AG20443 (cell line): ENCODE results near the gene RNF213.

ENCODE experiments used
- DNase-seq: peaks from one replicate; pipeline ENCODE4 v3.0.0; 2012; ENCODE audit warnings: low spot score, mixed read lengths

RNF213 gene

DNA sequence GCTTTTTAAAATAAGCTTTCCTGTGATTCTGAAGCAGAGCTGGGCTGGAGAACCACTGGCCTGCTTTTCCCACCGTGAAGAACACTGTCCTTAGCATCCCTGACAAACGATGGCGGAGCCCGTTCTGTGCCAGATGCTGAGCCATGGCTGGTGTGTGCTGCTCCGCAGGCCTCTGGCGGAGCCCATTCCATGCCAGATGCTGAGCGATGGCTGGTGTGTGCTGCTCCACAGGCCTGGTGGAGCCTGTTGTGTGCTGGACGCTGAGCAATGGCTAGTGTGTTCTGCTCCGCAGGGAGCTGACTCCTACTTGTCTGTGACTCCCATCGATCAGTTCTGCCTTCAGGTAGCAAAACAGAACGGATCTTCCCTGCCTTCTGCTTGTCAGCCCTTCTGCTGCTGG lies 158.6 kb downstream of the RNF213 start:
- no peak for DNase-seq

DNA sequence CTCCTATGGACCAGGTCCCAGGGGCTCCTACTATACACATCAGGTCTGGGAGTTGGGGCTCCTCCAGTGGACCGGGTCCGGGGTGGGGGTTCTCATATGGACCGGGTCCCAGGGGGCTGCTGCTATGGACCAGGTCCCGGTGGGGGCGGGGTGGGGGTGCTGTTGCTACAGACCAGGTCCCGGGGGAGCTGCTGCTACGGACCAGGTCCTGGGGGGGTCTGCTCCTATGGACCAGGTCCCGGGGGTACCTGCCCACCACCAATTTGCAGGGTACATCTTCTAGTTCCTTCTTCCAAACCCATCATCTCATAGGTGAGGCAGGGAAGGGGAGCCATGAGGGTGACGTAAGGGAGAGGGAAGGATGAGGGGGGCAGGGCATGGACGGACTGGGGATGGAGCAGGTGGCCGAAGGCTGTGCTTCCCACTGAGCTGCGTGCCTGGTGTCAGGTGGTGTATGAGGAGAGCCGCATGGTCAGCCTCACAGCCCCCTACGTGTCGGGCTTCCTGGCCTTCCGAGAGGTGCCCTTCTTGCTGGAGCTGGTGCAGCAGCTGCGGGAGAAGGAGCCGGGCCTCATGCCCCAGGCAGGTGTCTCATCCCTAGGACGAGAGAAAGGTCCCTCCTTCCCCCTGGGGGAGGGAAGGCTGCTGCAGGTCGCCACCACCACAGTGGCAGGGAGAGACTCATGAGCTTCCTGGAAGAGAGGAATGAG lies 160.9 kb downstream of the RNF213 start:
- DNase-seq, result no peak

DNA sequence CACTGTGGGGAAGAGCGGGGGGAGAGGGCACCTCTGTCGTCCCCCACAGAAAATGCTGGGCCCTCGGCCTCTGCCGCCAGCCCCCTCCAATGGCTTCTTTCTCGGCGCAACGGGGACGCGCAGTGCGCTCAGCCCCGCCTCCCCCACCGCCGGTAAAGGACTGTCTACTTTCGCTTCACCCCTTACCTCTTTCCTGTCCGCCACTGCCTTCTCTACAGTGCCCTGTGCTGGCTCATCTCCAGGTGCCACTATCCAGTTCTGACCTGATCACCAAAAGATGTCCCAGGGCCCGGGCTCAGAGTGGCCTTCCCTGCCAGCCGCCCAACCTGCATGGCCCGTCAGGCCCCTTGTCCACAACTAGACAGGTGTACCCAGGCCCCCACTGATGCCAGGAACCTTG lies 161.6 kb downstream of the RNF213 start:
- no peak for DNase-seq

DNA sequence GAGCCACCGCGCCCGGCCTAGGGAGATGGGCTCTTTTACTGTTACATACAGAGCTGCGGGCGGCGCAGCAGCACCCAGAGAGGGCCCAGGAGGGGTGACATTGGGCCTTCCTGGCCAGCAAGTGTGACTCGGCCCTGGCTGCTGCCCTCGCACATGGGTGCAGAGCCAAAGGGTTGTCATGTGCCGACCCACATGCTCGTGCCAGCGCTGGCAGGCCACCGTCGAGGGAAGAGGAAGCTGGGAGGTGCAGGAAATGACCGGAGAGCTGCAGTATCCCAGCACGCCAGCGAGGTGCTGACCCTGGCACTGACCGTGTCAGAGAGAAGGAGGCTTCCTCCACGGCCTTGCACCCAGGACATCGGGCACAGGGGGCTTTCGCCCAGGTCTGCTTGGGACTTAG lies 162.3 kb downstream of the RNF213 start:
- DNase-seq, result no peak

DNA sequence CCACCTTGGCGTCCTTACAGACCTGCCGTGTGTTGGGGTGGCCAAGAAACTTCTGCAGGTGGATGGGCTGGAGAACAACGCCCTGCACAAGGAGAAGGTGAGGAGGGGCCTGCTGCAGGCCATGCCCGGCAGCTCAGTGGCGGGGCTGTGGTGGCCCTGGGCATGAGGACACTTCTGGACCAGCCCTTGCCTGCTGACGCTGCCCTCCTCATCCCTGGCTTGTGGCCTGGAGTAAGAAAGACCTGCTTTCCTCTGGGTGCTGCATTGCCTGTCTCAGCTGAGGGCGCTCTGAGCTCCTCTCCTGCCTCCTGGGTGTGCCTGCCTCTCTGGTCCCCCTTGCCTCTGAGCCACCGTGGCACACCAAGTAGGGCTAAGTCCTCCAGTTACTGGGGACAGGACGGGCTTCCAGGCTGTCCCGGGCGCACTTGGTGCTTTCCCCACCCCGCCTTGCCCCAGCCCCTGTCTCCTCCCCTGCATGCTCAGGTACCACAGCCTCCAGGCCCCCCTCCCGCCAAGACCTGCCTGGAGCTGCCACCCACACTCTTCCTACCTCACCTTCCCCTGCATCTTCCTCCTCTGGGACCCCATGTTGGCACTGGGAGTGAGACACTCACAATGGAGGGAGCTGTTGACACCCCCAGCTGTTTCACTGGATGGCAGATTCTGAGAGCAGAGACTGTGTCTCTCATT lies 163.0 kb downstream of the RNF213 start:
- DNase-seq, result no peak

DNA sequence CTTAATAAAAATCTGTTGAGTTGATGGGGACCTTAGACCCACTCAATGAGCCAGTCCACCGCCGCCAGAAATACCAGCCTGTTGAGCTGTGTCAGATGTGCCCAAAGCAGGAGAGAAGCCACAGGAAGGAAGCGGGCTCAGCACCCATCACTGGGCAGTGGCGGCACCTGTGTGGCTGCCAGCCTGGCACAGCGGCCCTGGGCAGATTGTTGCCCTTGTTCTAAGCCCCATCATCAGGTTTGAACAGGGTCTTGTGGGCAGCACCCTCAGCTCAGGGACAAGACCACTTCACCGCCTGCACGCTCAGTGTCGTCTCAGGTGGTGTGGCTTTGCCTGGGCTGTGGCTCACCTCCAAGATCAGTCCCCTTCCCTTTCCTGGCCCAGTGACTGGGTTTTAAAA lies 163.6 kb downstream of the RNF213 start:
- no peak for DNase-seq

DNA sequence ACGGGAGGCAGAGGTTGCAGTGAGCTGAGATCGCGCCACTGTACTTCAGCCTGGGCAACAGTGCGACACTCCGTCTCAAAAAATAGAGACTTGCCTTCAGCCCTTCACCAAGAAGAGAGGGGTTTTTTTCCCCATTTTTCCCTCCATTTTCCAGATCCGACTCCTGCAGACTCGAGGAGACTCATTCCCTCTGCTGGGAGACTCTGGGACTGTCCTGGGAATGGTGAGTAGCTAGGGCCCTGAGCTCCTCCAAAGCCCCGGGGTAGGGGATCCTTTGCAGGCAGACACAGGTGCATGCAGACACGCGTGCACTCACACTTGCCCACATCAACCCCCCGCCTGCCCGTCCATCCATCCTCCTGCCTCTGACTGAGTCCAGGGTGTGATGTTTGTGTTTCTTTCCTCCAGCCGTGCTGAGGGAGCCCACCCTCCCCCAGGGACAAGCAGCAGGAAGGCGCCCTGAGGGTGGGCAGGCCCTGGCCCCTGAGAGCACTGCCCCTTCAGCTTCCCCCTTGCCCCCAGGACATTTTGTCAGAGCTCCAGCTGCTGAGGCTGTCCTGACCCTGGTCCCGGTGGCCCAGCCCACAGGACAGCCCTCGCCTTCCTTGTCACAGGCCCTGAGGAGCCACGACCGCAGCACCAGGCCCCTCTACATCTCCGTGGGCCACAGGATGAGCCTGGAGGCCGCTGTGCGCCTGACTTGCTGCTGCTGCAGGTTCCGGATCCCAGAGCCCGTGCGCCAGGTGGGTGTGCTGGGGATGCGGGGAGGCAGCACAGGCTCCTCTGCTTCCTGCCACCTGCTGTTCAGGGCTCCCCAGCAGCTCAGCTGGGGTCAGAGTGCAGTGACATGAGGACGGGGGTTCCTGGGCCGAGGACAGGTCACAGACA lies 164.5 kb downstream of the RNF213 start:
- DNase-seq, result no peak

DNA sequence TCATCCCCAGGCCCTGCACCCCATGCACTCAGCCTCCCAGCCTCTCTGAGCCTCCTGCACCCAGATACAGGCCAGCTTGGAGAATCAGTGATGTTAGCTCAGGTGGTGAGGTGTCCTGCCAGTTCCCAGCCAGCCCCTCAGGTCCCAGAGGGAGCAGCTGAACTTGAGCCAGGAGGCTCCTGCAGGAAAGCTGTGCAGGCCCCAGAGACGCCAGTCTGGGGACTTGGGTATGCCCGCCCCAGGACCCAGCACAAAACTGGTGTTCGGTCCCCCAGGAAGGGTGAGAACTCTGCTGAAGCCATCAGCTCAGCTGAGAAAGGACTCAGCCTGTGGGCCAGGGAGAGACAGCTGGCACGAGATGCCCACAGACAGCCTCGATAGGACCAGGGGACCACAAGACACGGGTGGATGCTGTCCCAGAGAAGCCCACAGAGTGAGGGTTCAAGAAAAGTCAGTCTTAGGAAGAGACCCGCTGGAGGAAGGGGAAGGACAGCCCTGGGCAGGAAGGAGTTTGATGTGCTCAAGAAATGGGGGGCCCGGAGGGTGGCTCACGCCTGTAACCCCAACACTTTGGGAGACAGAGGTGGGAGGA lies 165.3 kb downstream of the RNF213 start:
- no peak for DNase-seq

DNA sequence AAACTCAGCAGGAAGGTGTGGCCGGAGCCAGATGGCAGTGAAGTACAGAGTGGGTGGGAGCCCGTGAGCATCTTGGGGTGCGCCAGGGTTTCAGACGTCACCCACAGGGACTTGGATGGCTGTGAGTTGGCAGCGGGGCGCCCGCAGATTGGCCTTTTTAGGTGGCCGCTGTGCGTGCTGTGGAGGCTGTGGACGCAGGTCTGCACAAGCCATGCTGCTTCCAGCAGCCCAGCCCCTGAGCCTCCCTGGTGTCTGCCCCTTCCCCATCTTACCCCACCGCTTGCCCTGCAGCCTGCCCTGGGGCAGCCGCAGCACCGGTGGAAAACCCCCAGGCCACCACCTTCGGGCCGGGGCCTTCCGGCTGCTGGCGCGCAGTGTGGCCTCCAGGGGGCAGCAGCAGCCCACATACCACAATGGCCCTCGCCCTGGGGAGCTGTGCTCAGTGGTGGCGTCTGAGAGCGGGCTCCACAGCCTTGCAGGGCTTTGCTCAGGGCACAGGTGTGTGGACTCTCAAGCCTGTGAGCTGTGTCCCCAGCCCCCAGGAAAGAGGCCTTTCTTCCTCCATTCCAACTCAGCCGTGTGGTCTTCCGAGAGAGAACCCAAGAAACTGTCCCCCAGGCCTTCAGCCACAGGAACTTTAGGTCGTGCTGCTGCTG lies 166.1 kb downstream of the RNF213 start:
- DNase-seq, result peak; percentile 94

DNA sequence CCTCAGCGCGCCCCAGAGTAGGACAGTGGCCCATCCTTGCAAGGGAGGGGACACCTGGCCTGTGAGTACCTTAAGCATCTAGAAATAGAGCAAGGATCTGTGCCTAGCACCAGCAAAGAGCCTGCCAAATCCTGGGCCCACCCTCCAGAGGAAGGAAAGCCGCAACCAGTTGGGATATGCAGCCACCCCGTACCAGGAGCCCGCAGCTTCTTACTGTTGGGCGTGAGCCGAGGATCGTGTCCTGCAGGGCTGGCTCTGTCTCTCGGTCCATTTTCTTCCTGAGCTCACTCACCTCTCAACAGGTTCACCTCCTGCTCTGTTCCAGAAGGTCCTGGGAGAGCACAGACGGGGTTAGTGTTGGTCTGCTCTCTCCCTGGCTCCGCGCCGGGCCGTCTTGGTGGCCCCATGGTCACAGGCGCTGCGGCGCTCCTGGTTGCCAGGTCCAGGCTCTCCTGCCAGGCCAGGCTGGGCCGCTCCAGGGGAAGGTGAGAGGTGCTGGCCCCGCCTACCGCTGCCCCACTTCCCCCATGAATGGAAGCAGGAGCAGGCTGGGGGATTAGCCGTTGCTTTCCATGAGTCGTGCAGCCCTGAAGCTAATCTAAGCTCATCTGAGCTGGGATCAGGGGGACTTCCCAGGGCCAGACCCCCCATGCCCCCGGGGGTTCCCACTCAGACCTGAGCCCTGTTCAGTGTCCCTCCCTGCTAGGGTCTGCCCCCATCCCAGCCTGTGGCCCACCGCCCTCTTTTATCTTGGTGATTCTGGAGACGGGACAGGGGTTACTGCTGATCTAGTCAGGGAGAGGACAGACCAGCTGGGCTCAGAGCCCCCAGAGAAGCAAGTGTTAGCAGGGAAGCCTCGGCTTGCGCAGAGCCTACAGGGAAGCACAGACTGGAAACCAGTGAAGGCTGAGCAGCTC lies 167.0 kb downstream of the RNF213 start:
- DNase-seq, result no peak

DNA sequence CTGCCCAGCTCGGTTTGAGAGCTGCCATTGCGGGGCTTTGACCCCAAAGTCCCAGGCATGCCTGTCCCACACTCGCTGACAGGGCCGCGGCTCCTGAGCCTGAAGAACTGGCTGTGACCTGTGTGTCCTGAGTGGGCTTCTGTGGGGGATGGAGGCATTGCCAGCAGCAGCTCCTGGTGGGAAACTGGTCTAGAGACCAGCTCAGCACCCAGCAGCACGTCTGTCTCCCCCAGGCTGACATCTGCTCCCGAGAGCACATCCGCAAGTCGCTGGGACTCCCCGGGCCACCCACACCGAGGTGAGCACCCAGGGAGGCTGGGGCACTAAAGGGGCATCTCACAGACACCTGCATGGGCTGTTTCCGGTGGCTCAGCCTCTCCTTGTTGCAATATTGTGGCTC lies 167.7 kb downstream of the RNF213 start:
- DNase-seq, result no peak

DNA sequence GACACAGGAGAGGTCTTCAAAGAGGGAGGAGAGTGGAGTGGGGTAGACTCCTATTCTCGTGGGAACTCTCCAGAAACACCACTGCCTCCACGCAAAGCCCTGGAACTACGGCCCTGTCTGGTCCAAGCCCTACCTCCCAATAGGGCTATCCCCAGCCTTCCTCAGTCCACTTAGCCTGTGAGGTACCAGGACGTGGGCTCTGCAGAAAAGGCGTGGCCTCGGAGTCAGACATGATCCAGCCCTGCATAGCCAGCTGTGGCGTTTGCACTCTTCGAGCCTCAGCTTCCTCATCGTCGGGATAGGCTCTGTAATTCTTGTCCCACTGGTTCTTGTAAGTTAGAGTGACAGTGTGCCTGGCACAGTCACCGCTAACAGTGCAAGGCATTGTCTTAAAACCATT lies 168.1 kb downstream of the RNF213 start:
- no peak for DNase-seq

DNA sequence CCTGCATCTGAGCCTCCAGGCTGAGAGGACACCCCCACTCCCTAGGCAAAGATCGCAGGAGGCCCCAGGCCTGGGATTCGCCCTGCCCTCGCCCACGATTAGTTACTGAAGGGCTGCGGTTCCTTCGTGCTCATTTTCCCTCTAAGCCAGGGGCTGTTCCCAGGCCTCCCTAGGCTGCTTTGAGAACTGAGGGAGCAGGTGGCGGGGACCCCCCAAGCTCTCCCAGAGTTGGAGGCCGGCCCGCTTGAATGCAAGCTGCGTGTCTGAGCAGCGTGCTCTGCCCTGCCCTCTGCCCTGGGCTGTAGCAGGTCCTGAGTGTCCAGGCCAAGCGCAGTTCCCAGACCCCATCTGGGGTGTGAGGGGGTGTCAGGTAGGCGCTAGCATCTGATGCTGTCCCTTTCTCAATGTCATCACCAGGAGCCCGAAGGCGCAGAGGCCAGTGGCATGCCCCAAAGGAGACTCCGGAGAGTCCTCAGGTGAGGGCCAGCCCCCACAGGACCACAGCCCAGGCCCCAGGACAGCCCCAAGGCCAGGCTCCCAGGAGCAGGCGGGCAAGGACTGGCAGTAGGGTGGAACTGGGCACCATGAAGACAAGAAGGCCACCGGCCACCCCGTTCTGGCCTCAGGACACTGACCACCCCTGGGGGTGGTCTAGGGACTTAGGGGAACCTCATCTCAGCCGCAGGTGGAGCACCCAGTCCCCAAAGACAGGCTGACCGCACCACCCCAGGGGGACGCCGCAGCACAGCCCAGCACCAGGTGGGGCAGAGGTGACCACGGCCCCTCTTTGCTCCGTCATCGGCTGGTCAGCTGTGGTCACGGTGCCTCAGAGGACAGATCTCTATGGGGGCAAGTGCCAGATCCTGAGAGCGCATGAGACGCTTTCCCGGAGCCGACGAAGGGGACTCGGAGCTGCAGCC lies 169.0 kb downstream of the RNF213 start:
- DNase-seq, result no peak

DNA sequence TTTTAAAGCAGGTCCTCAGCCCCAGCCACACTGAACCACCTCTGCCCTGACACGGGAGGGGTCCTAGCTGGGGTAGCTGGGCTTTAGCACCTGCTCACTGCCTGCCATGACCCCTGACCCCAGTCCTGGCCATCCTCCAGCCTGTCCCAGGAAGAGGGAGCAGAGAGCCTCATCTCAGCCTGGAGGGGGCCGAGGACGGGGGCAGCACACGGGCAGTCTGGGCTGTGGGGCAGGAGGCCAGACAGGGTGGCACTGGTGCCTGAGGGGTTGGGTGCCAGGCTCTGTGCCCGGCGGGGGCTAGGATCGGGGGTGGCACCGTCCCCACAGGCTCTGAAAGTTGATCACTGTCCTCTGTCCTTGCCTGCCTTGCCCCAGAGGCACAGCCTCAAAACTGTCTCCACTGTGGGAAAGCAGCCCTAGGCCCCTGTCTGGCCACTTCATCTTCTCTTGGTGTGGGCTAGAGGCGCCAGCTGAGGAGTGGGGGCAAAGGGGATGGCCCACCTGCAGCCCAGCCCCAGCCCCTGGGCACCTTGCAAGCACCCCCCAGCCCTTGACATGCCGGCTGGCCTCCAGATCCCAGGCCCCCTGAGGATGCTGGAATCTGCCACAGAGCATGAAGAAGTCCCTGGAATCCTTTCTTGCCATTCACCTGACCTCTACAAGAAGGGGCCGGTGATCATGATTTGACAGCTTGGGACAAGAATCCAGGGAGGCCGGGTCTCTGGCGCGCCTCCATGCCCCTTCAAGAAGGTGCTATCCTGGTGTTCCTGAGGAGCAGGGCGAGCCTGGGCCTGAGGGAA lies 170.0 kb downstream of the RNF213 start:
- no peak for DNase-seq

DNA sequence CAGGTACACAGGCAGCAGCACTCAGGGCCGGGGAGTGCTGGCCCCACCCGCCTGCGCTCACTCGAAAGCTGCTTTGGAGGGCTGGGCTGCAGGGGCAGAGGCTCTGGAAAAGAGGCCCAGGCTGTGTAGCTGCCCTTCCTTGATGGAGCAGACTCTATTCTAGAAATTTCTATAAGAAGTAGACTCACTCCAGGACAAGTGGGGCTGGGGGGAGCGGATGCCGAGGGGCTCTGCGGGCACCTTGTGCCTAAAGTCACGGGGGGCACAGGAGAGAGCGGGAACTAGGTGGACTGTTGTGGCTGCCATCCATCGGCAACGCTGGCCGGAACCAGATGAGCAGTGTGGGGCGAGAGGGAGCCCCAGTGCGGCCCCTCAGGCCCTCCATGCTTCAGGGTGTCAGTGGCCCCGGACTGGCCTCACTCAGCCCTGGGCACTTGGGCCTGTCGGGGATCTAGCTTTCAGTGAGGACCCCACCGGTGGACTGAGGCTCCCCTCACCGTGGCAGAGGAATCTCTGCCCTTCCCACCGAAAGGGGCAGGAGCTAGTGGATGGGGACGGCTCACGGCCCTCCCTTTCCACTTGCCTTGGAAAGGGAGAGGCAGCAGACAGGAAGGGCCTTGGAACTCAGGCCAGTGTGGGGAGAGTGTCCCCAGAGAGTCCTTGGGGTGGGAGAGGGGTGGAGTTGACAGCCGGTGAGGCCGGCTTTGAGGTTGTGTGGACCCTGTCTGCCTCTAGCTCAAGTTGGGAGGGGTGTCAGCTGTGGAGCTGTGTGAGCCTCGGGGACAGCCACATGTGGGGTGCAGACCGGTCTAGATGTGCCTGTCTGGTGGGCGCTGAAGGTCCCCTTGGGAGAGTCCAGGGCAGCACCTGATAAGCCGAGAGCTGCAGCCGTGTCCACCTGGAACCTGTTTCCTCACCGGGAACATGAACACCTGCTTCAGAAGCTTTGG lies 170.9 kb downstream of the RNF213 start:
- DNase-seq, result no peak

DNA sequence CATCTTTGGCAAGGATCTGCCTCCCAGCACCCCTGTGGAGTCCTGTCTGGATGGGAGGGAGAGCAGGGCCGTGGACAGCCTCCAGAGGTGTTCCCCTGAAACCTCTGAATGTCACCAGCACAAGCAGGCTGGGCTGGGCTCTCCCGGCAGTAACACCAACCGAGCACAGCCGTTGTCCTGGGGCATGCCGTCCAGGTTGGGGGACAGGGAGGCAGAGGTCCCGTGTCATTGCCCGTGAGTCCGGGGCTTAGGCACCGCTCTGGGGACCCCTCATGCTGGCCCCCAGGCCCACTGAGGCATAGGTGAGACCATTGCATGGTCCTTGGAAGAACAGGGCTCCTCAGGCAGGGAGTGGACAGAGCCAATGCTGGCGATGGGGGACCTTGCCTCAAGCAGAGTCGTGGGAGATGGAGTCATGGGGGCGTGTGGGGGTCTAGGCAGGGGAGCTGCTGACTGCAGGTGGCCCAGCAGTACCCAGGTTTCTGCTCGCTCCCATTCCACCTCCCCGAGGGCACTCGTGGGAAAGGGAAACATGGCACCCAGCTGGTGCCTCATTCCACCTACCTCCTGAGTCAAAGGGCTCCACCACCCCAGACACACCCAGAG lies 171.8 kb downstream of the RNF213 start:
- DNase-seq, result no peak

DNA sequence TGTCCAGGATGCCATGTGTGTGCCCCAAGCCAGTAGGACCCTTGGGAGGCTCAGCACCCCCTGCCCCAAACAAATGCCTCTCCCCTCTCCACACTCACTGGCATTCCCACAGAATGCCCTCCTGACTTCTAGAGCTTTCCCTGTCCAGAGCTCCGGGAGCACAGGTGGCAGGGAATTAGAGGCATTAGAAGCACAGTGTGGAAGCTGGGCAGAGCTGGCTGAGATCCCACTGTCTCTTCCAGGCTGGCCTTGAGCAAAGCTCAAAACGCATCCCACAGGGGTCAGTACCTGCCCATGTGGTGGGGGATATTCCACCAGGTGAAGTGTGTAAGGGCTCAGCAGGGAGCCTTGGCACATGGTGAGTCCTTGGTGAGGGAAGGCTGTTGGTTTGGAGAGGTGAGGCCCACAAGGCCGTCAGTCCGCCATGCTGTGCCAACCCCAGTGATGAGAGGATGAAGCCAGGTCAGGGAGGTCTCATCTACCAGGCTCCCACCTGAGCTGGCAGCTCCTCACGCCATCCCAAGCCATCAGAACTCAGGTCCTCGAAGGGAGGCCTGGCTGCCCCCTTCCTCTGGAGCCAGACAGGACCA lies 172.4 kb downstream of the RNF213 start:
- no peak for DNase-seq
